ENCODE results near the gene DLD.

- TF ChIP-seq, protein P1, sequence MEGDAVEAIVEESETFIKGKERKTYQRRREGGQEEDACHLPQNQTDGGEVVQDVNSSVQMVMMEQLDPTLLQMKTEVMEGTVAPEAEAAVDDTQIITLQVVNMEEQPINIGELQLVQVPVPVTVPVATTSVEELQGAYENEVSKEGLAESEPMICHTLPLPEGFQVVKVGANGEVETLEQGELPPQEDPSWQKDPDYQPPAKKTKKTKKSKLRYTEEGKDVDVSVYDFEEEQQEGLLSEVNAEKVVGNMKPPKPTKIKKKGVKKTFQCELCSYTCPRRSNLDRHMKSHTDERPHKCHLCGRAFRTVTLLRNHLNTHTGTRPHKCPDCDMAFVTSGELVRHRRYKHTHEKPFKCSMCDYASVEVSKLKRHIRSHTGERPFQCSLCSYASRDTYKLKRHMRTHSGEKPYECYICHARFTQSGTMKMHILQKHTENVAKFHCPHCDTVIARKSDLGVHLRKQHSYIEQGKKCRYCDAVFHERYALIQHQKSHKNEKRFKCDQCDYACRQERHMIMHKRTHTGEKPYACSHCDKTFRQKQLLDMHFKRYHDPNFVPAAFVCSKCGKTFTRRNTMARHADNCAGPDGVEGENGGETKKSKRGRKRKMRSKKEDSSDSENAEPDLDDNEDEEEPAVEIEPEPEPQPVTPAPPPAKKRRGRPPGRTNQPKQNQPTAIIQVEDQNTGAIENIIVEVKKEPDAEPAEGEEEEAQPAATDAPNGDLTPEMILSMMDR (conservative IDR thresholded peaks at IDR 0.05; ENCODE audit: low read depth in 2 of 2), result no peak
- TF ChIP-seq, protein P2, sequence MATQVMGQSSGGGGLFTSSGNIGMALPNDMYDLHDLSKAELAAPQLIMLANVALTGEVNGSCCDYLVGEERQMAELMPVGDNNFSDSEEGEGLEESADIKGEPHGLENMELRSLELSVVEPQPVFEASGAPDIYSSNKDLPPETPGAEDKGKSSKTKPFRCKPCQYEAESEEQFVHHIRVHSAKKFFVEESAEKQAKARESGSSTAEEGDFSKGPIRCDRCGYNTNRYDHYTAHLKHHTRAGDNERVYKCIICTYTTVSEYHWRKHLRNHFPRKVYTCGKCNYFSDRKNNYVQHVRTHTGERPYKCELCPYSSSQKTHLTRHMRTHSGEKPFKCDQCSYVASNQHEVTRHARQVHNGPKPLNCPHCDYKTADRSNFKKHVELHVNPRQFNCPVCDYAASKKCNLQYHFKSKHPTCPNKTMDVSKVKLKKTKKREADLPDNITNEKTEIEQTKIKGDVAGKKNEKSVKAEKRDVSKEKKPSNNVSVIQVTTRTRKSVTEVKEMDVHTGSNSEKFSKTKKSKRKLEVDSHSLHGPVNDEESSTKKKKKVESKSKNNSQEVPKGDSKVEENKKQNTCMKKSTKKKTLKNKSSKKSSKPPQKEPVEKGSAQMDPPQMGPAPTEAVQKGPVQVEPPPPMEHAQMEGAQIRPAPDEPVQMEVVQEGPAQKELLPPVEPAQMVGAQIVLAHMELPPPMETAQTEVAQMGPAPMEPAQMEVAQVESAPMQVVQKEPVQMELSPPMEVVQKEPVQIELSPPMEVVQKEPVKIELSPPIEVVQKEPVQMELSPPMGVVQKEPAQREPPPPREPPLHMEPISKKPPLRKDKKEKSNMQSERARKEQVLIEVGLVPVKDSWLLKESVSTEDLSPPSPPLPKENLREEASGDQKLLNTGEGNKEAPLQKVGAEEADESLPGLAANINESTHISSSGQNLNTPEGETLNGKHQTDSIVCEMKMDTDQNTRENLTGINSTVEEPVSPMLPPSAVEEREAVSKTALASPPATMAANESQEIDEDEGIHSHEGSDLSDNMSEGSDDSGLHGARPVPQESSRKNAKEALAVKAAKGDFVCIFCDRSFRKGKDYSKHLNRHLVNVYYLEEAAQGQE (IDR thresholded peaks at IDR 0.05; ENCODE audit: unreplicated experiment), result no peak
These were observed 11.4 kb downstream of the DLD start for GRCh38 chr7:107902381-107902780.

Measured in GM23338 (cell line).